SK-N-MC (cell line): Measurements from ENCODE around the gene AHNAK.
"Not testable (repeated sequence)": the region's sequence is repeated elsewhere in the genome, so short reads cannot be mapped to it uniquely, and the experiment has no call there.

ENCODE experiments used
- DNase-seq: peaks from one replicate; pipeline ENCODE4 v3.0.0-alpha.2; 2011; ENCODE audit warnings: low read depth, low spot score
- H3K27ac ChIP-seq: fragments of 200-600 bp; sonication (generic); 2 replicates; pipeline ENCODE4 v1.5.1; 2016; ENCODE audit warnings: mixed run types
- H3K36me3 ChIP-seq: fragments of 200-600 bp; sonication (generic); 2 replicates; pipeline ENCODE4 v1.6.1; 2017; ENCODE audit warnings: antibody characterized with exemption, low read length, mixed read lengths; ENCODE audit not compliant: insufficient read depth
- H3K4me3 ChIP-seq: fragments of 200-600 bp; sonication (generic); 2 replicates; pipeline ENCODE4 v1.5.1; 2016
- H3K9ac ChIP-seq: fragments of 200-600 bp; sonication (generic); 2 replicates; pipeline ENCODE4 v1.8.0; 2017; ENCODE audit warnings: mixed run types, mixed read lengths; ENCODE audit not compliant: insufficient read length
- H3K9me3 ChIP-seq: fragments of 200-600 bp; sonication (generic); 2 replicates; pipeline ENCODE4 v1.6.1; 2017; ENCODE audit warnings: low read depth, mild to moderate bottlenecking, antibody characterized with exemption, low read length, moderate library complexity, mixed read lengths
- EZH2 ChIP-seq: fragments of 200-600 bp; sonication (generic); IDR thresholded peaks from one replicate; pipeline ENCODE4 v1.6.1; 2017; ENCODE audit warnings: antibody characterized with exemption
- FOXP2 ChIP-seq: optimal IDR thresholded peaks from 2 replicates; pipeline ENCODE3; 2011; ENCODE audit warnings: mild to moderate bottlenecking, moderate library complexity; ENCODE audit not compliant: insufficient read depth; ENCODE audit errors: extremely low read length, control extremely low read depth
- POLR2AphosphoS5 ChIP-seq: IDR thresholded peaks from 2 replicates; pipeline ENCODE4 v1.6.1; 2012; ENCODE audit warnings: mild to moderate bottlenecking, low read depth, low read length, borderline replicate concordance

AHNAK gene

DNA sequence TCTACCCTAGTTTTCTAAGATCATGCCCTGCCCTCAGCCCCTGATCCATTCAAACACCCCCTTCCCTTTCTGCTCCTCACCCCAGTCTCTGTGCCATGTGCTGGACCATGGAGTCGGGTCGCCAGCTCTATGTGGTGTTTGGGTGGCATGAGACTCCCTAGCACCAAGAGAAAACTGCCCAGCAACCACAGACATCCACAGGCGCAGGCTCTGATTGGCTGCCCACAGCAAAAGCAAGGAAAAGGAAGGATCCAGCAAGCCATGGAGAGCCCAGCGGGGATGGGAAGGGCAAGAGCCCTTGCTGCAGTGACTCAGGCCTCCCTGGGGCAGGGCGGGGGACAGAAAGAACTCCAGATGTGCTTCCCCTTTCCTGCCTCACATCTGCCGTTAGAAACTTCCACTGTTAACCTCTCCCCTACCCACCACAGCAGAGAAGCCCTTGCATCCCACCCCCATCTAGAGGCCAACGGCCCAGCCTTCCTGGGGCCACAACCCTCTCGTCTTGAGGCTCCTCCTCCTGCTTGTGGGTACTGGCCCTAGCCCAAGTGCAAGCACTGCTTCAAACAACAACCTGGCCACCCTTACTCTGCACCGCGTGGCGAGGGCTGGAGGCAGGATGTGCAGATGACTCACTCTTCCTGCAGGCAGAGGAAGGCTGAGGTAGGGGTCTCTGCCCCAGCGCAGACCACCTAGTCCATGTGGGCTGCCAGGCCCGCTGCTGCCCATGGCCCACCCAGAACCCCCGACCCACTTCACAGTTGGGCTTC lies 9.7 kb upstream of the AHNAK start:
- Histone ChIP-seq H3K27ac (peak overlapping the region; percentile 93), H3K4me3 (0 out of 2 replicates have a peak overlapping the region, but pooled peaks have one; percentile 8), H3K36me3 (peaks cover 50% of the 10 kb centered on the region), H3K9ac (no peak overlapping the region), H3K9me3 (no peaks in the 10 kb centered on the region)
- DNase-seq = no peak
- peak; percentile 38; the same call in 1 of the 2 replicates for TF ChIP-seq POLR2AphosphoS5
- no peak for TF ChIP-seq FOXP2

GRCh38 chr11:62555464-62556107 lies 9.0 kb upstream of the AHNAK start:
- 0 out of 2 replicates have a peak, but pooled peaks have one; percentile 21 for TF ChIP-seq POLR2AphosphoS5
- TF ChIP-seq FOXP2 = no peak
- Histone ChIP-seq H3K36me3 (peaks cover 43% of the 10 kb centered on the region), H3K27ac (peak overlapping the region; percentile 93), H3K9me3 (no peaks in the 10 kb centered on the region), H3K4me3 (0 out of 2 replicates have a peak overlapping the region, but pooled peaks have one; percentile 20), H3K9ac (no peak overlapping the region)
- no peak for DNase-seq

DNA sequence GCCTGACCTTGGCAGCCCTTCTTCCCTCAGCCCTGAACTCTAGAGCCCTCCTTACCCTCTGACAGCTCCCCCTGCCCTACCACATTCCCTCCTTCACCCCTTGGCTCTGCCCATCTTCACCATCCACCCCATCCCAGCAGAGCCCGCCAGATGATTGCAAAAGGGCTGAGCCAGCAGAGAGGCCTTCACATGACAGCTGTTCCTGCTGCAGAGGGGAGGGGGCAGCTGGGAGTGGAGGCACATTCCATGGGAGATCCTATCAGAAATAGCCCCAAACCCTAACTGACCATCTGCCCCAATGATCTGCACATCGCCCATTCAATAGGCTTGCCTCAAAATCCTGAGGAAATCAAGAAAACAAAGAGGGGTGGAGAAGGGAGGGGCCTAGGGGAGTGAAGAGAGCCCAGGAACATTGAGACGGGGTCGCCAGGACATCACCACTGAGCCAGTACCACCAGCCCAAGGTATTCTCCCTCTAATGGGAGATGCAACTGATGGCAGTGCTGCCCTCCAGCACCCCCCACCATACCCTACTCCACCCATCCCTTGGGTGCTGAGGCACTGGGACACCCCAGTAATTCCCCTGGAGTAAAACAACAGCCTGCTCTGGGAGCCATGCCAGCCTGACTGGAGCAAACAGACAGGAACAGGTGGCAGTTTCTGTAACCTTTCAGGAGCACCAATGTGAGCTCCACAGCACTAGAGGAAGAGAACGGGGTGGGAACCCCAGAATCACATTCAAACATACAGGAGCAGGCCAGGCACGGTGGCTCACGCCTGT lies 8.0 kb upstream of the AHNAK start:
- no peak overlapping the region for H3K9ac ChIP-seq
- H3K27ac ChIP-seq = peak overlapping the region; percentile 44
- no peak for DNase-seq
- H3K4me3 ChIP-seq = no peak overlapping the region
- no peak for TF ChIP-seq FOXP2
- TF ChIP-seq POLR2AphosphoS5 = no peak
- no peak for TF ChIP-seq EZH2
- peaks cover 33% of the 10 kb centered on the region for H3K36me3 ChIP-seq
- no peaks in the 10 kb centered on the region for H3K9me3 ChIP-seq

DNA sequence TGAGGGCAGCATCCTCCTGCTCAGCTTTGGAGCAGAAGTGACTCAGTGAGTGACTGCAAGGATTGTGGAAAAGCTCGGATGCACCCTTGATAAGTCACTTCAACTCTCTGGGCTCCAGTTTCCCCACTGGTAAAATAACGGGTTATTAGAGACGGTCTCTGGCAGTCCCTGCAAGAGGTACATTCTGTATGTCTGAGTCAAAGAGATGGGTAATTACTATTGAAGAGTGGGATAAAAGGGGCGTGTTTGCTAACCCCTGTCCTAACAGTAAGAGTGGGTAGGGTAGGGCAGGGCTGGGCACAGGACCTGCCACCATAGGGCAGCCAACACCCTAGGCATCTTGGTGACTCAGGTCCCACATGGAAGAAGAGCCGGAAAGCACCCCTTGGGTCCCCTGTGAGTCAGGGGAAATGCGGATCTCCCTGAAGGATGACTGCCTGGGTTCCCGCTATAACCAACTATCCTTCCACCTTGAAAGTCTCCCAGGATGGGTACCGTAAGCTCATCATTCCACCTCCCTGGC lies 7.3 kb upstream of the AHNAK start:
- Histone ChIP-seq H3K9ac (no peak overlapping the region), H3K4me3 (no peak overlapping the region)

GRCh38 chr11:62553080-62553838 lies 6.7 kb upstream of the AHNAK start:
- TF ChIP-seq POLR2AphosphoS5 (no peak; the same call in 1 of the 2 replicates), EZH2 (no peak), FOXP2 (peak; percentile 98)
- Histone ChIP-seq H3K9ac (peak overlapping the region; percentile 77), H3K4me3 (peak overlapping the region; percentile 70), H3K27ac (peak overlapping the region; percentile 98), H3K9me3 (no peaks in the 10 kb centered on the region), H3K36me3 (peaks cover 20% of the 10 kb centered on the region)
- no peak for DNase-seq

More for the DNA sequence above, 7.3 kb upstream of the AHNAK start:
- H3K36me3 ChIP-seq = peaks cover 26% of the 10 kb centered on the region
- peak overlapping the region; percentile 98 for H3K27ac ChIP-seq
- TF ChIP-seq FOXP2 (no peak), EZH2 (no peak), POLR2AphosphoS5 (no peak)
- H3K9me3 ChIP-seq = no peaks in the 10 kb centered on the region
- no peak for DNase-seq

GRCh38 chr11:62552485-62553079 lies 6.0 kb upstream of the AHNAK start:
- Histone ChIP-seq H3K9me3 (no peaks in the 10 kb centered on the region), H3K9ac (peak overlapping the region; percentile 77), H3K36me3 (peaks cover 13% of the 10 kb centered on the region), H3K27ac (peak overlapping the region; percentile 98), H3K4me3 (peak overlapping the region; percentile 70)
- DNase-seq = no peak
- TF ChIP-seq EZH2 = no peak
- no peak; the same call in 1 of the 2 replicates for TF ChIP-seq POLR2AphosphoS5
- TF ChIP-seq FOXP2 = no peak

DNA sequence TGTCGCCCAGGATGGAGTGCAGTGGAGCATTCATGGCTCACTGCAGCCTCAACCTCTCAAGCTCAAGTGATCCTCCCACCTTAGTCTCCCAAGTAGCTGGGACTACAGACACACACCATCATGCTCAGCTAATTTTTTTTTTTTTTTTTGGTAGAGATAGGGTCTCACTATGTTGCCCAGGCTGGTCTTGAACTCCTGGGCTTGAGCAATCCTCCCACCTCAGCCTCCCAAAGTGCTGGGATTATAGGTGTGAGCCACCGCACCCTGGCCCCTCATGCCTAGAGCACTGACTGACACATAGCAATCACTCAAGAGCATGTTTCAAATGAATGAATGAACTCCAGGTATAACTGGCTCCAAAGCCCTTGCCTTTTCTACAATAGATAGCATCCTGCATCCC lies 3.9 kb upstream of the AHNAK start:
- H3K9me3 ChIP-seq, H3K4me3 ChIP-seq, H3K27ac ChIP-seq, H3K9ac ChIP-seq, H3K36me3 ChIP-seq, DNase-seq: not testable (repeated sequence)
